GM18868 (cell line): ENCODE data around the gene NEO1.

Experiments
- ATAC-seq: cut with Tn5 transposase; IDR thresholded peaks from one replicate; pipeline ENCODE4 v1.9.1; 2021; ENCODE audit warnings: mild to moderate bottlenecking, moderate library complexity; ENCODE audit not compliant: unreplicated experiment

The NEO1 gene, protein sequence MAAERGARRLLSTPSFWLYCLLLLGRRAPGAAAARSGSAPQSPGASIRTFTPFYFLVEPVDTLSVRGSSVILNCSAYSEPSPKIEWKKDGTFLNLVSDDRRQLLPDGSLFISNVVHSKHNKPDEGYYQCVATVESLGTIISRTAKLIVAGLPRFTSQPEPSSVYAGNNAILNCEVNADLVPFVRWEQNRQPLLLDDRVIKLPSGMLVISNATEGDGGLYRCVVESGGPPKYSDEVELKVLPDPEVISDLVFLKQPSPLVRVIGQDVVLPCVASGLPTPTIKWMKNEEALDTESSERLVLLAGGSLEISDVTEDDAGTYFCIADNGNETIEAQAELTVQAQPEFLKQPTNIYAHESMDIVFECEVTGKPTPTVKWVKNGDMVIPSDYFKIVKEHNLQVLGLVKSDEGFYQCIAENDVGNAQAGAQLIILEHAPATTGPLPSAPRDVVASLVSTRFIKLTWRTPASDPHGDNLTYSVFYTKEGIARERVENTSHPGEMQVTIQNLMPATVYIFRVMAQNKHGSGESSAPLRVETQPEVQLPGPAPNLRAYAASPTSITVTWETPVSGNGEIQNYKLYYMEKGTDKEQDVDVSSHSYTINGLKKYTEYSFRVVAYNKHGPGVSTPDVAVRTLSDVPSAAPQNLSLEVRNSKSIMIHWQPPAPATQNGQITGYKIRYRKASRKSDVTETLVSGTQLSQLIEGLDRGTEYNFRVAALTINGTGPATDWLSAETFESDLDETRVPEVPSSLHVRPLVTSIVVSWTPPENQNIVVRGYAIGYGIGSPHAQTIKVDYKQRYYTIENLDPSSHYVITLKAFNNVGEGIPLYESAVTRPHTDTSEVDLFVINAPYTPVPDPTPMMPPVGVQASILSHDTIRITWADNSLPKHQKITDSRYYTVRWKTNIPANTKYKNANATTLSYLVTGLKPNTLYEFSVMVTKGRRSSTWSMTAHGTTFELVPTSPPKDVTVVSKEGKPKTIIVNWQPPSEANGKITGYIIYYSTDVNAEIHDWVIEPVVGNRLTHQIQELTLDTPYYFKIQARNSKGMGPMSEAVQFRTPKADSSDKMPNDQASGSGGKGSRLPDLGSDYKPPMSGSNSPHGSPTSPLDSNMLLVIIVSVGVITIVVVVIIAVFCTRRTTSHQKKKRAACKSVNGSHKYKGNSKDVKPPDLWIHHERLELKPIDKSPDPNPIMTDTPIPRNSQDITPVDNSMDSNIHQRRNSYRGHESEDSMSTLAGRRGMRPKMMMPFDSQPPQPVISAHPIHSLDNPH (N-terminal part only)

DNA sequence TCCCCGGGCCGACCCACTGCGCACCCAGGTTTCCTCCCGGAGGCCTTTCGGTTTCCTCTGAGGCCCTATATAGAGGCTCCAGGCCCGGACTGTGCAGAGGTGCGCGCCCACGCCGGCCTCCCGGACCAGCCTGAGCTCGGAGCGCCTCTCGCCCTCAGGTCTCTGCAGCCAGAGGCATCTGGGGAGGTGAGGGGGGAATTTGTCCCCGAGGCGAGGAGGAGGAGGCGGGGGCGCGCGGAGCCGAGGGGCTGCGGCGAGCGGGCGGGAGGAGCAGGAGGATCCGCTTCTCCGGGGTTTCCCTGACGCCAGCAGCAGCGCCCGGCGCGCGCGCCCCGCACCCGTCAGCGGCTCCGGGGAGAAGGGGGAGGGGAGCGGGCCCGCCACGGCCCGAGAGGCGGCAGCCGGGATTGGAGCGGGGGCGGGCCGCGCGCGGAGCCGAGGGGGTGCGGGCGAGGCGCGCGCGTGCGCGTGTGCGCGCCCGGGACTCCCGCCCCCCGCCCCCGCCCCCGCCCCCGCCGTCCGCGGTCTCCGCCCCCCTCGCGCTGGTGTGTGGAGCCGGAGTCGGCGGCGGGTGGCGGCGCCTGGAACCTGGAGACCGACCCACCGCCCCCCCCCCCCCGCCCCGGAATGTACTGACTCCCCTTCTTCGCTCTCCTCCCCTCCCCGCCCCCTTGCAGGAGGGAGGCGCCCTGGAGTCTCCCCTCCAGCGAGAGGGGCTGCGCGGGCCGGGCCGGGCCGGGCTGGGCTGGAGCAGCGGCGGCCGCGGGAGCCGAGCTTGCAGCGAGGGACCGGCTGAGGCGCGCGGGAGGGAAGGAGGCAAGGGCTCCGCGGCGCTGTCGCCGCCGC, at the start of gene NEO1:
Gene NEO1 (plus strand): TSS at position 657 of the 846 bp plus-strand sequence. CDS start 213 bp downstream, outside the sequence.
- peak; percentile 56 for ATAC-seq

DNA sequence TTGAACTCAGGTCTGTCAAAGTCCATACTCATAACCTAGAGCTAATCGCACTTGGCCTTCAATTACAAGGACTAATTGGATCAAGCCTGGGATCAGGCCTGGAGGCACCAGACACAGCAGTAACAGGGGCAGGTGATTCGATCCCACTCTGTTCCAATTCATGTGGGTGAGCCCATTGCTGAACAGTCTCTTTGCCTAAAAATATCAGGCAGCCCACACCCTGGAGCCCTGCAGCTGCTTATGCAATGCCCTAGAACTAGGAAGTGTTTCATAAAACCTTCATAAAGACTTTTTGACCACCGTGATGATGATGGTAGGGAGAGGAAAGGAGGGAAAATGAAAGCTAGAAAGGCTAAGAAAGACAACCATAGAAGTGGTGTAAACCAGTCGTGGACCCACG, 47.8 kb upstream of the NEO1 start:
- no peak for ATAC-seq

DNA sequence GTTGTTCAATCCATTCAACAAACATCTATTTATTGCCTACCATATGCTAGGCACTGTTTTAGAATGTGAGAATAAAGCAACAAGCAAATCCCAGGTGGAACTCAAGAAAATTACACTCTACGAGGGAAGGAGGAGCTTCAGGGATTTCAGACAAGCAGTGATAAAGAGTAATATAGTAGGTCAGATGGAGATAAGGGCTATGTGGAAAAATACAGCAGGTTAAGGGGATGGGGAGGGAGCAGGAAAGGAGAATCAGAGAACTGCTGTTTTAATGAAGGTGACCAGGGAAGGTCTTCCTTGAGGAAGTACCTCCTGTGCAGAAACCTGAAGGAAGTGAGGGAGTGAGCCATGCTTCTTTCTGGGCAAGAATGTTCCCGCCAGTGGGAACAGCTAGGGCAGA, 47.2 kb upstream of the NEO1 start:
- no peak for ATAC-seq

DNA sequence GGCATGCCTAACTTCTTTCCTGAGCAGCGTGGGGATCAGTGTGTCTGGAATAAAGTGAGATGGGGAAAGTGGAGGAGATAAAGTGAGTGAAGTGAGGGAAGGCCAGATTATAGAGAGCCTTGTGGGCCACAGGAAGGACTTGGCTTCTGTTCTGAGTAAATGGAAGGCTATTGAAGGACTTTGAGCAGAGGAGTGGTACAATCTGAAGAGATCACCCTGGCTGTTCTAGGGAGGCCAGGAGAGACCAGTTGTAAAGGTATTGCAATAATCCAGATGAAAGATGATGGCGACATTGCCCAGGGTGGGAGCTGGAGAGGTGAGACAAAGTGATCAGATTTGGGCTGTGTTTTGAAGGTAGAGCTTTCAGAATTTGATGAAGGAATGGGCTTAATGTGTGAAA, 46.8 kb upstream of the NEO1 start:
- ATAC-seq, result no peak

DNA sequence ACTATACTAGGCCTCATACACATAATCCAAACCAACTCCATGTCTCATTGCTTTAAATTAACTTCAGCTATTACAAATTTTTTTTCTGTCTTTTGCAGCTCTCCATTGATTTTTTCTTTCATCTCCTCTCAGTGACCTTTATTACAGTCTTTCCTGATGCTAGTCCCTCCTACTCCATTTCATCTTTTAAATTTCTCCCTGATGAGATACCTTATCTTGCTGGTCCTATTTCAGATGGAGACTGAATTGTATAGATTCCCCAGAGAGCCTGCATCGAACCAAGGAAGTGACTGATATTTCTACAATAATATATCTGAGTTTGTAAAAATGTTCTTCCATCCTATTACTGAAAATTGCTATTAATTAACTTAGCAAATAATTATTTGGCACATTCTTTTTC, 45.7 kb upstream of the NEO1 start:
- ATAC-seq, result no peak

DNA sequence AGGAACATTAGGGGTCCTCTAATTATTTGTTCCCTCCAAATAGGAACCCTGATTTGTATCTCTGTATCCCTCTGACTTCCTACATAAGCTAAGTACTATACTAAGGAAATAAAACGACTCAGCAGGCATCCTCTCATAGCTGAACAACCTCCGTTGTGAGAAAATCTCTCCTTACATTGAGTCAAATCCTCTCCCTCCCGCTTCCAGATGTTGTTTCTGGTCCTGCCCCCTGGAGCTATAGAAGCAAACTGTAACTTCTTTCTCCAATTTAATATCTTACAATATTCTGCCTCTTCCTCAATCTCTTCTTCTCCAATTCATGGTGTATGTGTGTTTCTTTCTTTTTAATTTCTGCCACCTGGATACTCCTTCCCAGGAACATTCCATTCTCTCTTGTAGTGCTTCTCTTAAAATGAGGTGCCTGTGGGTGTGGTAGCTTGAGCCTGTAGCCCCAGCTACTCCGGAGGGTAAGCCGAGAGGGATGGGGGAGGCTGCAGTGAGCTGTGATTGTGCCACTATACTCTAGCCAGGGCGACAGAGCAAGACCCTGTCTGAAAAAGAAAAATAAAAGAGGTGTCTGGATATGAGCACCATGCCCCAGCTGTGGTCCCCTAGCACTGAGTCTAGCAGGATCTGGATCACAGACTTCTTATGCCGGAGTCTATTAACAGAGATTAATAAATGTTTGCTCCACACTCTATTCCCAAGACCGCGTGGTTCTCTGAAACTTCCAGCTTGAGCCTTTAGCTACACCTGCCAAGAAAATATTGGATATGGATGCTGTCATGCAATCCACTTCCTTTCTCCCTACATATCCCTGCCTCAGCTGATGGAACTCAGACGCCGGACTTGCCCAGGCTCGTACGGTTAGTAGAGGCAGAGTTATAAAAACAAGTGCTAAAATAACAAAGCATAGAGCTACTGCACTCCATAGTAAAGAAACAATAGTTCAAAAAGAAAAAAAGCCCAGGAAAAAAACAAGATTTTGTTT, 42.9 kb upstream of the NEO1 start:
- no peak for ATAC-seq

DNA sequence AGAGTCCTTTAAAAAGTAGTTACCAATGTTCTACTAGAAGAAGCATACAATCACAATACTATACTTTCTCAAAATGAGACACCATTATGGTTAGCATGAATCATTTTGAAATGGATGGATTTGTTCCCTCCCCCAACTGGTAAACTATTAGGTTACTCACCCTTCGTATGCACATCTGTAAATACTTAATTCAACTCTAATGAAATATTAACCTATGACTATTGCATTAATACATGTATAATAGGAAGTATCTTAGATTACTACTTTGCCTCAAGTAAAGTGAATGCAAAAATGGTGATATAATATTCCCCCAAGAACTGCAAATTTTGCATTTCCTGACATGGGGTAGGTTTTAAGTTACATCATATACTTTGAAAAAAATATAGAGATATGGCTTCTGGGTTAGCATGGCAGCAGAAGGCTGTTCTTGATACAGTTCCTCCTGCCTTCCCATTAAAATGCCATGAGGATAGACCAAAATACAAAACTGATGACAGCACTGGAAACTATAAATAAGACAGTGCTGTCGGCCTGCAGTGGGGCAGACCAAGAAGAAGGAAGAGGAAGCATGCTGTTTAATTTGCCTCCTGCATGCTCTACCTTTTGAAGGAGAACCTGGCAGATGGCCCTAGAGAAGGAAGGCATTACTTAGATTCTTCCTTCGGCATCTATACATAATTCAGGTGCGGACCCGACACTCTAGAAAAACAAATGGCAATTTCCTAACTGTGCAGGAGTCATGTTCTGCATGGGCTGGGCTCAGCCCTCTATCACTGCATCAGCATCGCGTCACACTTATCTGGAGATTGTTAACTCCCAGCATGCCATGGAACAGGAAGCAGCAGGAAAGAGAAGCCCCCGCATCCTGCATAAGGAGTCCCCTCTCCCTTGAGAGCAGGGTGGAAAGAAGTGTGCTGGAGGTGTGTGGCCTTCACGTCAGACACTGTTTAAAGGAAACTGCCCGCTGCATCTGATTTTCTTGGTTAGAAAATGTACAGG, 41.8 kb upstream of the NEO1 start:
- no peak for ATAC-seq

DNA sequence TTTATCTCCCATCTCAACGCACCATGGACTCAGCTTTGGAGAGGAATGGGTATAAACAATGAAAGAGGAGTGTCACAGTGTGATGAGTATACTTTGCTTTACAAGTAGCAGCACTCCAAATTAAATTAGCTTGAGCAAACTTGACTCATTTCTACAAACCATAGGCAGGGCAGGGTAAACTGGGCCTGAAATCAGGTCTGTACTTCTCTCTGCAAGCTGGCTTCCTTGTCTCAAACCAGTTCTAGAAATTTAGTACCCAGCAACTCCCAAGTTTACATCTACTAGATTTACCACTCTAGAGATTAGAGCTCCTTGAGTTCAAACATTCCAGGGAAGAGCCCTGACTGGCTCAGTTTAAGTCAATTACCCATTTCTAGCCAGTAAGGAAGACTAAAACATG, 37.4 kb upstream of the NEO1 start:
- ATAC-seq, result no peak

DNA sequence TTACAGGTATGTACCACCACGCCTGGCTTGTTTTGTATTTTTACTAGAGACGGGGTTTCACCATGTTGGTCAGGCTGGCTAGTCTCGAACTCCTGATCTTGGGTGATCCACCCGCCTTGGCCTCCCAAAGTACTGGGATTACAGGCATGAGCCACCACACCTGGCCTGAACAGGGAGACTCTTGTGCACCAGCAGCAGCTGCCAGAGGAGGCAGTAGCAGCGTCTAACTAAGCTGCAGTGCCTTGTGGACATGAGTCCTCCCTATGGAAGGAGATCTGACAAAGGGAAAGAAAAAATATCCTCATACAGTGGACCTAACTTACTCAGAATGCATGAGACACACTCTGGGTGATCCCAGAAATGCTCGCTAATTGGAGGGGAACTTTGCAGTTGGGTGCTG, 36.8 kb upstream of the NEO1 start:
- ATAC-seq, result no peak

DNA sequence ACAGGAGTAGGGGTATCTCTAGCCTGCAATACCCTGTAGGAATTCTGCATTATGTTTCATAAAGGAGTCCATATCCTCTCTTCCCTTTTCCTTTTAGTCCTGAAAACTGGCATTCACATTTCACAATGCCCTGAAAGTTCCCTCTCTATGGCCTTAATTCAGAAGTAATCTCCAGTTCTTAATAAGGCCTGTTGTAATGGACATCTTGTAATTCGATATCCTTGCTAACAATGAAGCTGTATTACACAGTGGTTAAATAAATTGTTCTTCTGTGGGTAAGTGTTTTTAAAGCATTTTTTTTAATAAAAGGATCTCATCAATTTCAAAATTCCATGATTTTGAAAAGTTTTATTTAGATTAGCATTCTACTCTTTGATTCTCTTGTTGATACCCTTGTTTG, 34.3 kb upstream of the NEO1 start:
- ATAC-seq, result no peak

DNA sequence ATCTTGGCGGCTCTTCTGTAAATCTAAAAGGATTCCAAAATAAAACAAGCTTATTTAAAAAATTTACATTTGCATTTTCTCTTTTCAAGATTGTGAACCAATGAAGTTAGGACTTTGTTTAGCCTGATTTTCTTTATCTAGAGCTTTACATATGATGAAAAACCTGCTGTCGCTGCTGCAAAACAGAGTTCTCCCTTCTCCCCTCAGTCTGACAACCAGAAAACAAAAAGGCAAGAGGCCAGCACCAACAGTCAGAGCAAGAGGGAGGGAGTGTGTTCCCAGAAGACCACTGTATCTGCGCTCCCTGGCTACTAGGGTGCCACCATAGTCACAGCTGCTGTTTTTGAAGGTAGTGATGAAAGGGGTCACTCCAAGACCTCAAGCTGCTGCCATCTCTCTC, 33.1 kb upstream of the NEO1 start:
- no peak for ATAC-seq

DNA sequence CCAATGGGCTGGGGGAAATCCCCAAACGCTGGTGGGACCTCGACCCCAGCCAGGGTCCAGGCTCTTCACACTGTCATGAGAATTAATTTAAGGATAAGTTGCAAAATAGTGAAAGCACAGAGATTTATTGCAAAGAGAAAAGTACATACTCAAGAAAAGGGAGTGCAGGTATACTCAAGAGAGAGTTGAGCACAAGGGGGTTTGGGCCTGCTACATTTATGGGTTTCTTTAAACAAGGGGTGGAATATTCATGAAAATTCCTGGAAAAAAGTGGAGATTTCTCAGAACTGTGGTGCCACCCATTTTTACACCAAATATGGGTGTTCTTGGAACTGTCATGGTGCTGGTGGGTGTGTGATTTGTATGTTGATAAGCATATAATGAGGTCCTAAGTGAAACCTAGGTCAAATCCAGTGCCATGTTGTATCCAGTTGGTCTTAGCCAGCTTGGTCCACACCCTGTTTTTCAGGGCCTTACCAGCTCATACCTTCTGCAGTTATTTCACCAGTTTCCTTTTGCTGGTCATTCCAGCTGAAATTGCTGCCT, 32.6 kb upstream of the NEO1 start:
- no peak for ATAC-seq

DNA sequence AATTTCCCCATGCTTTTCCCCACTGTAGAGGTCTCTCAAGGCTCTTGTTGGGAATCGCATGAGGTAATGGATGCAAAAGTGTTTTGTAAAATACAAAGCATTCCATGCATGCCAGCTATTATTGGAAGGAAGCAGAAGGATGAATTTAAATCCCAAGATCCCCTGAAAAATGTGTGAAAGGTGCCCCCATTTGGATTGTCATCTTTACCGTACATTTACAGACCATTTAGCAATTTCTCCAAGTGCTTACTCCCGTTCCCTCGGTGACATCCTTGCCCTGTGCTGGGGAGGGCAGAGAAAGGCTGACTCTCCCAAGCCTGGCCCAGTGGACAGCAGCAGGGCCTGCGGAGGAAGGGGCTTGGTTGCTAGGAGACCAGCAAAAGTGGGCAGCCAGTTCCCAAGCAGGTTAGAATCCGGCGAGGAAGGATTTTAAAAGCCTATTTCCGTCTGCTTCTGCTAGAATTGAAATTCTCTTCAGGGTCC, 31.1 kb upstream of the NEO1 start:
- ATAC-seq, result no peak

DNA sequence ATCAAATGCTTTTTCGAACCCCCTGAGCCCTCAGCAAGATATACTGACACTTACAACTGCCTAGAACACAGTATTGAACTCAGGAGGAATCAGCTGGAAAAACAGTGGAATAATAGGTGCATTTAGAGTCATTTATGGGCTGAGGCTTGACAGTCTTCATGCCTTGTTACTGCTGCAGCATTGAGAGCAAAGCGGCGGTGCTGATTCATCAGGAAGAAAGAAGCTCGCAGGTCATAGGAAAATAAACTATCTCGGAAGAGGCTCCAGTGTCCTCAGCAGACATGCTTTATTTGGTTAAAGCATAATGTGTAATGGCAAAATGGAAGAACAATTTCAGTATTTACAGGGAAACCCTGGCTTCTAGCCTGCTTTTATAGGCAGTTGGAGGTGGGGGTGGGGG, 30.1 kb upstream of the NEO1 start:
- ATAC-seq, result no peak

DNA sequence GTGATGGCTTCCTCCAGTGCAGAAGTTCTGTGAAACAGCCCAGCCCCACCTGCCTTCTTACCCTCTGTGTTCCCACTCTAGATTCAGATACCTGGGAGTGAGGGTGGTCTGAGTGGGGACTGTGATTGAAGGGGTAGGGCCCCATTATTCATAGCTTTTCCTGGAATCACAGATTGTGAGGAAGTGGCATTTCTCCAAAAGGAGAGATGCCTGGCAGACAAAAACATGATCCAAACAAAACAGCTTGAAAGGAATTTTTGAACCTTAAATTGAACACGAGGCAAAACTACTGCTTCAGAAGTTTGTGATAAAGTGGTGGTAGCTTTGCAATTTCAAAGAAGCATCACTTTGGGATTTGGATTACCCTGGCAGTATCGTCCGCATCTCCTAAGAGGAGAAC, 29.2 kb upstream of the NEO1 start:
- no peak for ATAC-seq

DNA sequence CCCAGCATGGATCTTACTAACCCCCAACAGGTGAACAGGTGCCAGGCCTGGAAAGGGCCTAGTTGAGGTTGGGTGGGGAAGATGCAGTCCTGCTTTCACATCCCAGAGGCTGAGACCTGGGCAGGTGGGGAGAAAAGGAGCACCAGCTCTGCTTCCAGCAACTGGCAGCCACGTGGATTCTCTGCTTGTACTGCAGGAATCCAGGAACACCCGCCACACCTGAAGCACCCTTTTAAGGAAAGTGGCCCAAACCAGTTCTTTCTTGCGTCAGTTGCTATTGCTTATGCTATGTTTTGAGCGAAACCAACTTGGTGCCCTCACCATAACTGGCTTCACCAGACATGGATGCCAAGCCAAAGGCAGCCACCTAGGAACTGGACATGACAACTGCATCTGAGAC, 28.1 kb upstream of the NEO1 start:
- no peak for ATAC-seq

DNA sequence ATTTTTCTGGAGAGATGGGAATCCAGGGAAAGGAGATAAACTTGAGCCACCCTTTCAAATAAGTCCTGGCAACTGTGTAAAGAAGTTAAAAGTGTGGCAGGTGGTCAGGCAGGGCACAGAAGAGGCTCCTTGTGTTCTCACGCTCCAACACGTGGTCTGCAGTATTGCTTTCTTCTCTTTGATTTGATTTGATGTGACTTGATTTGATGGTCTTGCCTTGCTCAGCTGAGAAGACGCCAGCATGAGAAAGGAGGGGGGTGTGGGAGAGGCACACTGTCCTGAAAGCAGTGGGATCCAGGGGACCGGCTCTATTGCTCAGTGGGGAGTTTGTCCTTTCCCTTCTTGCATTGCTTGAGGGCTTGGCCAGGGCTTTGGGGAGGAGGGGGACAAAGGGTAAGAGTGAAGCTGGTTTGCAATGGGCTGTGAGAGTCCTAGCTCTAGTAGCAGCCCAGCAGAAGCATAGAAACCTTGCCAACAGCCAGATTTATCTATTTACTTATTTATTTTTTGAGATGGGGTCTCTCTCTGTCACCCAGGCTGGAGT, 25.7 kb upstream of the NEO1 start:
- ATAC-seq, result no peak
